NCI-H1436 treated with DMSO at 0.1 percent for 48 hours (cell line): ENCODE results near the gene FOSL2.

Source experiments
- DNase-seq: peaks from one replicate; lab custom pipeline; 2025; lab: John Stamatoyannopoulos, UW

Gene FOSL2

DNA sequence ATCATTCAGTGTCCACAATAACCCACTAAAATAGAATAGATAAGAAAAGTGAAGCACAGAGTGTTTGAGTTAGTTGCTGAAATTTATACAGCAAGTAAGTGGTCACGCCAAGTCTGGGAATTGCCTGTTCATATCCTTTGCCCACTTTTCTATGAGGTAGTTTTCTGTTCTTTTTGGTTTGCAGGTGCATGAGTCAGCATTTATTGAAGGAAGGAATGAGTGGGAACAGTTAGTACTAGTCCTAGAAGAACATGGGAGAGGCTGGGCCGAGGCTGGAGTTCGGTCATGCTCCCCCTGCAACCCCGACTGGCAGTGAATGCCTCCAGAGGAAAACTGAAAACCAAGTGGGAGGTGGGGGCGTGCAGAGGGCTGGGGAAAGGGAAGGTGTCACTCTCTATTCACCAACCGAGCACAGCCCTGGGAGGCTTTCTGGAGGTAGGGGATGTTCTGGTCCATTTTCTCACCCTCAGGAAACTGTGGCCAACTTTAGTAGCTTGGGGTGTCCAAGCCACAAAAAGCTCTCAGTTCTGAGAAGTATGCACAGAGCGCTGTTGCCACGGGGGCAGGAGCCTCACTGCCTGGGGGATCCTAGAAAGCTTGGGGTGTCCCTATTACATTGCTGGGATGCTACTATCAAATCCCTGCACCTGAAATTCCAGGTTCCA is 41.4 kb downstream of the FOSL2 start:
- no peak for DNase-seq

DNA sequence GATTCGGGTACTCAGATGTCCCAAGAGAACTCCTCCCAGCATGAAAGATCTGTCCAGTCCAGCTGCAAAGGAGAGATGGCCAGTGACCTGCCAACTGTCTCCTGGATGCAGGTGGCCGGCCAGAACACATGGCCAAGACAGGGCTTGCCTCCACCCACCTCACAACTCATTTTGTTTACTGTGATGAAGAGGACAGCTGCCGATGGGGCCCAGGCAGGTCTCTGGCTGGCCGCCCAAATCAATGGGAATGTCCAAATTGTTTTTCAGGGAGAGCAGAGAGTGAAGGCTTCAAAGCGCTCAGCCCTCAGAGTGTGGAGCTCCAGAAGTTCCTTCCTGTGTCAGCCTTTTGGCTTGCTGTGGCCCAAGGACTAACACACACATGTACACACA is 41.9 kb downstream of the FOSL2 start:
- DNase-seq = no peak

- no peak for DNase-seq
These were observed 42.6 kb downstream of the FOSL2 start for GRCh38 chr2:28435241-28435640.

DNA sequence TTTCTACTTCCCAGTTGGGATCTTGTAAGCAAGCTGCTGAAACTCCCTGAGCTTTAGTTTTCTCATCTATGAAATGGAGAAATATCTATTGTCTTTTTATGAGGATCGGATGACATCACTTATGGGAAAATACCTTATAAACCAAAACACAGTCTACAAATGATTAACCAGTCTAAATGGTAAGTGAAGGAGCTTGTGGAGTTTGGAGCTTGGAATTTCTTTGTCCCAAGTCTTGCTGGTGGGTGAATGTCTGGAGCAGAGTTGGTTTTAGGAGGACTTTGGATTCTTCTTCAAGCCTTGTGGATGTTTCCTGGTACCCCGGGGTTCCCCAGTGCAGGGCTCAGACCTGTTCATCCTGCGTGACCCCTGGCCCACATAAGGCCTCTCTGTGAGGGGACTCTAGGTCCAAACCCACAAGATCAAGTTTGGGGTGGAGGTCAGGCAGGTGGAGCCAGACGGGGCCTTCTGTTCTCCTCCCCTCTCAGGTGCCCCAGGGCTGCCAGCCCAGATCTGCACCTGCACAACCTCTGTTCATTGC is 43.2 kb downstream of the FOSL2 start:
- DNase-seq = no peak

DNA sequence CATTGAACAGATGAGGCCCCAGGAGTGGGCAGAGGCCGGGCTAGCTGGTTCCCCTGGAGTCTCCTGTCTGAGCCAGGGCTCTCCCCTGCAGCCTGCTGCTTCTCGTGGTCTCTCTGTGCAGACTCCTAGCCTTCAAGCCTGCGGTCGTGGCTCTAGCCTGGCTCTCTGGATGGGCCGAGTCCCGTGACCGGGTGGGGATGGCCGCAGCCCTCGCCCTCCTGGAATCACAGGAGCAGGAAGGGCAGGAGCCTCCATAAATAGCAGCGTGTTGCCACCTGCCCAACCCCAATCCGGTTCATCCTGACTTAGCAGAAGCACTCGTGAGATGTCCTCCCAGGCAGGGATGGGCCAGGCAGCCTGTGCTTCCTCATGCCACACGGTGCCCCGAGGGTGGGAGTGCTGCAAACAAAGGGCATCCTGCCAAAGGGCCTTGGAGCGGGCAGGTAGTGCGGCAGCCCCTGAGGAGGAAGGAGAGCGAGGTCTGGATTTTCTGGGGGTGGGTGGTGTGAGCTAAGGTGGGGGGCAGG is 43.9 kb downstream of the FOSL2 start:
- DNase-seq = no peak

GRCh38 chr2:28437149-28437835 is 44.6 kb downstream of the FOSL2 start:
- no peak for DNase-seq

DNA sequence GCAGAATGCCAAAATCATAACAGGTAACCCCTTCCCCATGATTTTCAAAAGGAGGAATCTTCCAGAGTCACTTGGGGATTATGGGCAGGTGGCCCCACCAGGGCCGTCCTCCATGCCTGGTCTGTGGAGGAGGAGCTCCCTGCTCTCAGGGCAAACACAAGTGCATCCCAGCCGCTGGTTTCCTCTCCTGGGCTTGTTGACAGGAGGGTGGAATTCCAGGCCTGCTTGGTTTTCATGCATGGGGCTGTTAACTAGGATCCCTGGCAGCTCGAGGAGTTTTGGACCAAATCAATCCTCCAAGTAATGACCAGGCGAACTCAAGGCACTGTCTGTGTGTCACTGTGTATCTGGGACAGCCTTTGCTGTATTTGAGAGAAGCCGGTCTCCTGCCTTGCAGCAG is 45.3 kb downstream of the FOSL2 start:
- DNase-seq = no peak

GRCh38 chr2:28438532-28439063 is 45.9 kb downstream of the FOSL2 start:
- no peak for DNase-seq

DNA sequence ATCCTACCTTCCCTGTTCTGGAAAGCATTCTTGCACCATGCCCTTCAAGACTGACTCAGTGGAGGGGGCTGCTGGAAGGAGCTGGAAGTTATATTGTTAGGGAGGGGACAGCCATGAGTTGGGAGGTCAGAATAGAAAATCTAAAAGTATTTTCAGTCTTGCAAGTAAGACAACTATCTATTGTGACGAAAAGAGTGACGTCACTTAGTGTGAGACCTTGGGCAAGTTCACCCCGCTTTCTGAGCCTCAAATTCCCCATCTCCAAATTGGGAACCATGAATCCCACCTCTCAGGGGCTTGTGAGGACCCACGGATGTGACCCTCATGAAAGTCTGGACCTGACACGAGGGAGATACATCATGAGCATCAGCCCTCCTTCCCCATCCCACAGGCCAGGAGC is 46.5 kb downstream of the FOSL2 start:
- no peak for DNase-seq

DNA sequence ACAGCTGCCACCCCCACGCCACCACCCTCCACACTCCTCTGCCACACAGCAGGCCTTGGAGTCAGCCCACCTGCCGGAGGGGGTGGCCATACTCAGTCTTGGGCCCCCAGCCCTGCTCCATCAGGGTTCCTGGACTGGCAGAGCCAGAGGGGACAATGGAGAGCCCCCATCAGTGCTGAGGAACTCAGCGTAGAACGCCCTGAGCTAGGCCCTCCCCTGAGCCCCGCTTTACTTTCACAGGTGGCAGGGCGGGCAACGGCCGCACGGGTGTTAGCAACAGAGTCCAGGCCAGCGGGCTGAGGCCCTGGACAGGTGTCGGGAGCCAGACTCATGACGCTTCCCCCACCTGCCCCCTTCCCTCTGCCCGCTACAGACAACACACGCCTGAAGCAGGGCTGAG is 47.1 kb downstream of the FOSL2 start:
- no peak for DNase-seq

GRCh38 chr2:28442328-28442727 is 49.7 kb downstream of the FOSL2 start:
- DNase-seq = no peak

- no peak for DNase-seq
These were observed 52.3 kb downstream of the FOSL2 start for GRCh38 chr2:28444956-28445355.

GRCh38 chr2:28445448-28446258 is 53.0 kb downstream of the FOSL2 start:
- no peak for DNase-seq

DNA sequence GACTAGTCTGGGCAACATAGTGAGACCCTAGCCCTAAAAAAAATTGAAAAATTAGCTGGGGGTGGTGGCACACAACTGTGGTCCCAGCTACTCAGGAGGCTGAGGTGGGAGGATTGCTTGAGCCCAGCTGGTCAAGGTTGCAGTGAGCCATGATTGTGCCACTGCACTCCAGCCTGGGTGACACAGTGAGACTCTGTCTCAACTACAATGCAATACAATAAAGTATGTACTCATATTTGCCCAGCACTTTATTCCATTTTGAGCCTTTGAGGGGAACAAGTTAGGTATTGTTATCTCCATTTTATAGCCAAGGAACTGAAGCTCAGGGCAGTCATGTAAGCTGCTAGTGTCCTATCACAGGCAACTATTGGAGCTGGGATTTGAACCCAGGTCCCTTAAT is 53.9 kb downstream of the FOSL2 start:
- no peak for DNase-seq

GRCh38 chr2:28447086-28447485 is 54.4 kb downstream of the FOSL2 start:
- DNase-seq = no peak

- DNase-seq = no peak
These were observed 55.5 kb downstream of the FOSL2 start for GRCh38 chr2:28447943-28448792.

- no peak for DNase-seq
These were observed 56.1 kb downstream of the FOSL2 start for GRCh38 chr2:28448793-28449100.

DNA sequence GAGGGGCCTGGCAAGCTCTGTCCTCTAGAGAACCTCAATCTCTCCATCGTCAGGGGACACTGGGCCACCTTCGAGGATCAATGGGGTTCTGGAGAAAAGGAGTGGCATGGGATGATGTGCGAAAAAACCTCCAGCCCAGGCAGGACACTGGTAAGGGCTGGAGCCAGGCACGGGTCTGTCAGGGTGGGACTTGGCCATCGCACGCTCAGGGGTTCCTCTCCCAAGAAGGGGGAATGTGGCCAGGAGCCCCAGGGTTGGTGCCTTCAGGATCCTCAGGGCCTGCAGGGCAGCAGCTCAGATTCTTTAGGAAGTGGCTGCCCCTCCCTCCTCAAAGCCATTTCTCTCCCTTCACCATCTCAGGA is 56.4 kb downstream of the FOSL2 start:
- DNase-seq = no peak

GRCh38 chr2:28449488-28450395 is 57.1 kb downstream of the FOSL2 start:
- DNase-seq = no peak

DNA sequence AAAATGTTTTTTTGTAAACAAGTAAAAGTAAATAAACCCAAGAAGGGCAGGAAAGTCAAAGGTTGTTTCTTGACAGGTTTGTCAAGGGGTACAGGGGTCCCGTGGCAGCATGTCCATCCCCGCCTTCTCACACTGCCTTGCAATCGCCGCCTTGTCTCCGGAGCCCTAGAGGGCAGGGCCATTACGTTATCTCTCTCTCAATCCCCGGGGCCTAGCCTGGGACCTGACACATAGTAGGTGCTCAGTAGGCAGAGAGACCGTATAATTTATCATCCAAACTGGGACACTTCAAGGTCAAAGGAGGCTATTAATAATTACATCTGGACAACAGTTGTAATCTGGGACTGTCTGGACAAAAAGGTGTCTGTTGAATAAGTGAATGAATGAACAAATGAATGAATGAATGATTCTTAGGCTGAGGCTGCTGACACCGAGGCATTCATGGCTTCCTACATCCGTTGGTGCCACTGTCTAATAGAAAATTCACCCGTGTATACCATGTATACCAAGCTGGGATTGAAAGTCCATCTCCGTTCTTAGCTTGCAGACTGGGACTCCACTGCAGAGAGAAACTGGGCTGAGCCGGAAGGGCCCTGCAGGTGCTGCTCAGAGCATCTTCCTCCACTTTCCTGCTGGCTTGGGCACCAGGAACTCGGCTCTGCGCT is 58.4 kb downstream of the FOSL2 start:
- no peak for DNase-seq
